ENCODE results near the gene PDIA3.
"Not testable (repeated sequence)": the region's sequence is repeated elsewhere in the genome, so short reads cannot be mapped to it uniquely, and the experiment has no call there.

PDIA3 gene

GRCh38 chr15:43799209-43799944, 53.1 kb downstream of the PDIA3 start:
- DNase-seq (ENCODE audit: low spot score): no peak
- peak overlapping the region; percentile 84 for H3K27ac ChIP-seq

GRCh38 chr15:43799945-43800285, 53.7 kb downstream of the PDIA3 start, which contains the start of gene SERINC4:
TSS of gene SERINC4 (minus strand) at chr15:43800220. CDS start at chr15:43799986, 234 bp downstream.
- ChIA-PET POLR2A (ENCODE audit: low non-redundant PET) (no interaction called here), CTCF (no interaction called here)
- no peak for DNase-seq (ENCODE audit: low spot score)
- TF ChIP-seq, protein P1, sequence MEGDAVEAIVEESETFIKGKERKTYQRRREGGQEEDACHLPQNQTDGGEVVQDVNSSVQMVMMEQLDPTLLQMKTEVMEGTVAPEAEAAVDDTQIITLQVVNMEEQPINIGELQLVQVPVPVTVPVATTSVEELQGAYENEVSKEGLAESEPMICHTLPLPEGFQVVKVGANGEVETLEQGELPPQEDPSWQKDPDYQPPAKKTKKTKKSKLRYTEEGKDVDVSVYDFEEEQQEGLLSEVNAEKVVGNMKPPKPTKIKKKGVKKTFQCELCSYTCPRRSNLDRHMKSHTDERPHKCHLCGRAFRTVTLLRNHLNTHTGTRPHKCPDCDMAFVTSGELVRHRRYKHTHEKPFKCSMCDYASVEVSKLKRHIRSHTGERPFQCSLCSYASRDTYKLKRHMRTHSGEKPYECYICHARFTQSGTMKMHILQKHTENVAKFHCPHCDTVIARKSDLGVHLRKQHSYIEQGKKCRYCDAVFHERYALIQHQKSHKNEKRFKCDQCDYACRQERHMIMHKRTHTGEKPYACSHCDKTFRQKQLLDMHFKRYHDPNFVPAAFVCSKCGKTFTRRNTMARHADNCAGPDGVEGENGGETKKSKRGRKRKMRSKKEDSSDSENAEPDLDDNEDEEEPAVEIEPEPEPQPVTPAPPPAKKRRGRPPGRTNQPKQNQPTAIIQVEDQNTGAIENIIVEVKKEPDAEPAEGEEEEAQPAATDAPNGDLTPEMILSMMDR (conservative IDR thresholded peaks at IDR 0.05; ENCODE audit: low read depth): no peak
- H3K27ac ChIP-seq: peak within 1 kb of the TSS; percentile 84

More at GRCh38 chr15:43799209-43799944, 53.1 kb downstream of the PDIA3 start:
- POLR2A ChIA-PET (ENCODE audit: low non-redundant PET): no interaction called here
- CTCF ChIA-PET: no interaction called here
- TF ChIP-seq, protein P1 (conservative IDR thresholded peaks at IDR 0.05; ENCODE audit: low read depth): no peak

DNA sequence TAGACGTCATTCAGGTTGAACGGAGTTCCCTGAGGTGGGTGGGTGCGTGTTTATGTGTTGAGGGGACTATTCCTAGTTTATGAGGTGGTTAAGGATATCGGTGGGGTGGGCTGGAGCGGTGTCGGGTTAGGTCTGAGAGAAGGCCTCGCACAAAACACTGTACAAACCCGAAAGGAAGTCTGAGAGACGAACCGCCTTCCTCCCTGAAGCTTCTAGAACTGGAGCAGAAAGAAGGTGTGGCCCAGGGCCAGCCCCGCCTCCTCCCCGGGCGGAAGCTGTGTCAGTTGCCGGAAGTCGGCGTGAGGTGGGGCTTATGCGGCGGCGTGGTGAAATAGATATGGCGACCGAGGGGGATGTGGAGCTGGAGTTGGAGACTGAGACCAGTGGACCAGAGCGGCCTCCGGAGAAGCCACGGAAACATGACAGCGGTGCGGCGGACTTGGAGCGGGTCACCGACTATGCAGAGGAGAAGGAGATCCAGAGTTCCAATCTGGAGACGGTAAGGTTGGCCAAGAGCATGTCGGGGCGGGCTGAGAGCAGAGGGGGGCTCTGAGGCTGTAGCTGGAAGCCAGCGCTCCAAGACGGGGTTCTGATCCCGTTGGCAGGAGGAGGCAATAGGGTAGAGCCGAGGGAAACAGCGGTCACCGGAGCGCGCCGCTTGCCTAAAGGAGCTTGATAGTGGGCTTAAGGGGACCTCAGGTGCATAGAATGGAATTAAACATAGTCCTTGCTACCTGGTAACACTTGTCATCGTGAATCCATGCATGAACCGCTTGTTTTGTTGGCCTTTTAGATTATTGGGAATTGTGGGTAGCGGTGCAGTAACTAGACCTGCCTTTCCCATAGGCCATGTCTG, 54.3 kb downstream of the PDIA3 start, which contains the start of gene HYPK:
TSS of gene HYPK (plus strand) at position 314 of the 856 bp plus-strand sequence. CDS start at position 338, 24 bp downstream.
- POLR2A ChIA-PET (ENCODE audit: low non-redundant PET): interaction anchor here (0.5 kb wide), 1 partner anchor 37 kb away, joined by 3 read pairs; no protein-coding TSS in a partner anchor
- DNase-seq (ENCODE audit: low spot score): peak; percentile 88
- TF ChIP-seq, protein P1 (conservative IDR thresholded peaks at IDR 0.05; ENCODE audit: low read depth): no peak
- CTCF ChIA-PET: no interaction called here
- H3K27ac ChIP-seq: peak within 1 kb of the TSS; percentile 84

GRCh38 chr15:43802676-43803075, 56.4 kb downstream of the PDIA3 start:
- POLR2A ChIA-PET (ENCODE audit: low non-redundant PET): not testable (repeated sequence)

GRCh38 chr15:43808435-43808950, 62.3 kb downstream of the PDIA3 start:
- POLR2A ChIA-PET (ENCODE audit: low non-redundant PET): no interaction called here
- H3K27ac ChIP-seq: no peak overlapping the region
- CTCF ChIA-PET: interaction anchor here (0.5 kb wide), 1 partner anchor 23 kb away, joined by 3 read pairs; no protein-coding TSS in a partner anchor
- TF ChIP-seq, protein P1 (conservative IDR thresholded peaks at IDR 0.05; ENCODE audit: low read depth): no peak
- DNase-seq (ENCODE audit: low spot score): no peak

More at GRCh38 chr15:43802676-43803075, 56.4 kb downstream of the PDIA3 start:
- peak overlapping the region; percentile 30 for H3K27ac ChIP-seq
- DNase-seq (ENCODE audit: low spot score); CTCF ChIA-PET: not testable (repeated sequence)

DNA sequence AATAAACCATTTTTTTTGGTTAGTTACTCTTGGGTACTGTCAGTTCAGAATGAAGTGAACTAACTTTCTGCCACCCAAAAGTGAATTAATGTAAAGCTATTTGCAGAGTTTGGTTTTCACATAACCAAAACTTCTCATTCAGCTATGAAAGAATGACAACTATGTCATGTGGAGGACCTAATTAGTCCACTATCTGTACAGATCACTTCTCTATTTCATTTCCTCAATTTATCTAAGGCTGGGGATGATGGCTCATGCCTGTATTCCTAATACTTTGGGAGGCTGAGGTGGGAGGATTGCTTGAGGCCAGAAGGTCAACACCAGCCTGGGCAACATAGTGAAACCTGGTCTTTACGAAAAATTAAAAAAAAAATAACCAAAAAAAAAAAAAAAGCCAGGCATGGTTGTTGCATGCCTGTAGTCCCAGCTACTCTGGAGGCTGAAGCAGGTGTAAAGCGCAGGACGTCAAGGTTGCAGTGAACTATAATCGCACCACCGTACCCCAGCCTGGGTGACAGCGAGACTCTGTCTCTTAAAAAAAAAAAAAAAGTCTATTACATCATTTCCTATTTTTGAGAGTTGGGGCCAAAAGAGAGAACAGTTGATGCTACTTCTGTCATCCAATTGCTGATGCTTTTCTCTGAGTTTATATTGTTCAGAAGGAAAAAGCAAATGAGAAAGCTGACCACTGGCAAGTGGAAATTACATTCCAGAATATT, 62.9 kb downstream of the PDIA3 start:
- H3K27ac ChIP-seq: no peak overlapping the region
- CTCF ChIA-PET: interaction anchor here (0.6 kb wide), 1 partner anchor 23 kb away, joined by 5 read pairs; no protein-coding TSS in a partner anchor
- TF ChIP-seq, protein P1 (conservative IDR thresholded peaks at IDR 0.05; ENCODE audit: low read depth): no peak
- no peak for DNase-seq (ENCODE audit: low spot score)
- POLR2A ChIA-PET (ENCODE audit: low non-redundant PET): no interaction called here

DNA sequence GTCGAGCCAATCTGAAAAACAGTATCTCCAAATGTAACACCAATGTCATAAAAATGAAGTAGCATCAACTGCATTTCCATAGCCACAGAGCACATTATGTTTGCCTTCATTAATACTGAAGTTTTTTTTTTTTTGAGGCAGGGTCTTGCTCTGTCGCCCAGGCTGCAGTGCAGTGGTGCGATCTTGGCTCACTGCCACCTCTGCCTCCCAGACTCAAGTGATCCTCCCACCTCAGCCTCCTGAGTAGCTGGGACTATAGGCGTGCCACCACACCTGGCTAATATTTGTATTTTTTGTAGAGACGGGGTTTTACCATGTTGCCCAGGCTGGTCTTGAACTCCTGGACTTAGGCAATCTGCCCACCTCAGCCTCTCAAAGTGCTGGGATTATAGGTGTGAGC, 68.8 kb downstream of the PDIA3 start:
- CTCF ChIA-PET; DNase-seq (ENCODE audit: low spot score); H3K27ac ChIP-seq; POLR2A ChIA-PET (ENCODE audit: low non-redundant PET): not testable (repeated sequence)

Measured in RWPE1 (cell line).